WTC11 (cell line): ENCODE measurements around the gene DENND1B.

Experiments used
- CREB1 ChIP-seq: sonication (generic); formaldehyde crosslinking; IDR thresholded peaks from 2 replicates; pipeline ENCODE4 v1.8.0; 2023; ENCODE audit warnings: mild to moderate bottlenecking, missing genetic modification reagents
- ETV6 ChIP-seq: sonication (generic); formaldehyde crosslinking; IDR thresholded peaks from 2 replicates; pipeline ENCODE4 v1.8.1; 2022; ENCODE audit warnings: mild to moderate bottlenecking, missing genetic modification reagents
- NFATC4 ChIP-seq: fragments of 250-450 bp; sonication (Bioruptor Pico); IDR thresholded peaks from 2 replicates; pipeline ENCODE4 v1.9.0; 2021; ENCODE audit warnings: mild to moderate bottlenecking
- NR3C1 ChIP-seq: sonication (generic); formaldehyde crosslinking; conservative IDR thresholded peaks from 2 replicates; pipeline ENCODE4 v1.8.1; 2023; ENCODE audit warnings: low read depth, mild to moderate bottlenecking, missing genetic modification reagents
- SP1 ChIP-seq: sonication (generic); formaldehyde crosslinking; conservative IDR thresholded peaks from 2 replicates; pipeline ENCODE4 v1.8.1; 2022; ENCODE audit warnings: missing genetic modification reagents
- TEAD4 ChIP-seq: sonication (generic); formaldehyde crosslinking; IDR thresholded peaks from 2 replicates; pipeline ENCODE4 v1.8.0; 2022; ENCODE audit warnings: mild to moderate bottlenecking, missing genetic modification reagents
- TF ChIP-seq, protein P1 (sequence below): fragments of 200-600 bp; IDR thresholded peaks from 2 replicates; pipeline ENCODE4 v1.8.0; 2022; ENCODE audit warnings: antibody characterized with exemption
- TF ChIP-seq, protein P2 (sequence below): sonication (generic); formaldehyde crosslinking; IDR thresholded peaks from 2 replicates; pipeline ENCODE4 v1.8.0; 2023; ENCODE audit warnings: mild to moderate bottlenecking, missing genetic modification reagents

DNA sequence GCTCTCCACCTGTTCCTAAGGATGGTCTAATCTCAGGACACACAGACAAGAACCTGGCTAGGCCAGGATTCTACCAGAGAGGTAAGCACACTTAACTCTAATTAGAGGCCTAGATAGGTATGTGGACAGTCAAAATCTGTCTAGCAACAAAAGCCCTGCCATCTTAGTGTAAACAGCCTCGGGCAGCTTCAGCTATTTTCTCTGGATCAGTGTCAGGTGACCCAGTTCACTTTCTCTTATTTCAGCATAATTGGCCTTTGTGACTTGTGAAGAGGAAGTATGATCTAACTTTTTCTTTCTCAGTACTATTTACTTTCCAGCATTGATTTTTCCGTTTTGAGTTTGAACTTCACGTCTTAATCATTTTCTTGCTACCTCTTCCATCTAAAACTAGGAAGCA, 289.5 kb downstream of the DENND1B start:
- no peak for TF ChIP-seq SP1
- TF ChIP-seq, protein P1, sequence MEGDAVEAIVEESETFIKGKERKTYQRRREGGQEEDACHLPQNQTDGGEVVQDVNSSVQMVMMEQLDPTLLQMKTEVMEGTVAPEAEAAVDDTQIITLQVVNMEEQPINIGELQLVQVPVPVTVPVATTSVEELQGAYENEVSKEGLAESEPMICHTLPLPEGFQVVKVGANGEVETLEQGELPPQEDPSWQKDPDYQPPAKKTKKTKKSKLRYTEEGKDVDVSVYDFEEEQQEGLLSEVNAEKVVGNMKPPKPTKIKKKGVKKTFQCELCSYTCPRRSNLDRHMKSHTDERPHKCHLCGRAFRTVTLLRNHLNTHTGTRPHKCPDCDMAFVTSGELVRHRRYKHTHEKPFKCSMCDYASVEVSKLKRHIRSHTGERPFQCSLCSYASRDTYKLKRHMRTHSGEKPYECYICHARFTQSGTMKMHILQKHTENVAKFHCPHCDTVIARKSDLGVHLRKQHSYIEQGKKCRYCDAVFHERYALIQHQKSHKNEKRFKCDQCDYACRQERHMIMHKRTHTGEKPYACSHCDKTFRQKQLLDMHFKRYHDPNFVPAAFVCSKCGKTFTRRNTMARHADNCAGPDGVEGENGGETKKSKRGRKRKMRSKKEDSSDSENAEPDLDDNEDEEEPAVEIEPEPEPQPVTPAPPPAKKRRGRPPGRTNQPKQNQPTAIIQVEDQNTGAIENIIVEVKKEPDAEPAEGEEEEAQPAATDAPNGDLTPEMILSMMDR = no peak
- no peak for TF ChIP-seq TEAD4 (CRISPR knock-in tag)
- no peak for TF ChIP-seq CREB1 (CRISPR knock-in tag)
- TF ChIP-seq NFATC4 (CRISPR knock-in tag) = no peak
- no peak for TF ChIP-seq NR3C1 (CRISPR knock-in tag)
- TF ChIP-seq ETV6 (CRISPR knock-in tag) = no peak
- TF ChIP-seq, protein P2, sequence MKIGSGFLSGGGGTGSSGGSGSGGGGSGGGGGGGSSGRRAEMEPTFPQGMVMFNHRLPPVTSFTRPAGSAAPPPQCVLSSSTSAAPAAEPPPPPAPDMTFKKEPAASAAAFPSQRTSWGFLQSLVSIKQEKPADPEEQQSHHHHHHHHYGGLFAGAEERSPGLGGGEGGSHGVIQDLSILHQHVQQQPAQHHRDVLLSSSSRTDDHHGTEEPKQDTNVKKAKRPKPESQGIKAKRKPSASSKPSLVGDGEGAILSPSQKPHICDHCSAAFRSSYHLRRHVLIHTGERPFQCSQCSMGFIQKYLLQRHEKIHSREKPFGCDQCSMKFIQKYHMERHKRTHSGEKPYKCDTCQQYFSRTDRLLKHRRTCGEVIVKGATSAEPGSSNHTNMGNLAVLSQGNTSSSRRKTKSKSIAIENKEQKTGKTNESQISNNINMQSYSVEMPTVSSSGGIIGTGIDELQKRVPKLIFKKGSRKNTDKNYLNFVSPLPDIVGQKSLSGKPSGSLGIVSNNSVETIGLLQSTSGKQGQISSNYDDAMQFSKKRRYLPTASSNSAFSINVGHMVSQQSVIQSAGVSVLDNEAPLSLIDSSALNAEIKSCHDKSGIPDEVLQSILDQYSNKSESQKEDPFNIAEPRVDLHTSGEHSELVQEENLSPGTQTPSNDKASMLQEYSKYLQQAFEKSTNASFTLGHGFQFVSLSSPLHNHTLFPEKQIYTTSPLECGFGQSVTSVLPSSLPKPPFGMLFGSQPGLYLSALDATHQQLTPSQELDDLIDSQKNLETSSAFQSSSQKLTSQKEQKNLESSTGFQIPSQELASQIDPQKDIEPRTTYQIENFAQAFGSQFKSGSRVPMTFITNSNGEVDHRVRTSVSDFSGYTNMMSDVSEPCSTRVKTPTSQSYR = no peak
